ENCODE results near the gene ERI3.
A peak's percentile ranks its signal among the peaks of the same experiment; 100 is the strongest.

Gene ERI3

DNA sequence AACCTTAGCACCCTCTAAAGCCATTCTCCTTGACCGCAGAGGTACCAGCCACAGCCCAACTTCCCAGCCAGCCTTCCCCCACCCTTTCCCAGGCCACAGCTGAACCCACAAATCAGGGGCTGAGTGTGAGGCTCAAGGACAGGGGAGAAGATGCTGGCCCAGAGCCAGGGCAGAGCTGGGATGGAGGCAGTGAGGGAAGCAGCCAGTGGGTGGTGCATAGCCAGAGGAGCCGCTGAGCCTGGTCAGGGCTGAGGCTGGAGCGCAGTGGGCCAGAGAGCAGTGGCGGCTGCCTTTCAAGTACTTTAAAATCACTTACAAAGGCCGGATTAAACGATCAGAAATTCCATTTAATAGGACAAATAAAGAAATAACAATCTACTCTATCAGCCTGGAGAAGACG, 105.5 kb downstream of the ERI3 start:
- no peaks in the 10 kb centered on the region for H3K27me3 ChIP-seq (ENCODE audit: control insufficient read depth, insufficient read depth, low read length)
- H3K27ac ChIP-seq (ENCODE audit: low read length): no peak overlapping the region
- H3K4me1 ChIP-seq (ENCODE audit: control insufficient read depth, insufficient read depth, low read length): no peaks in the 10 kb centered on the region
- no peaks in the 10 kb centered on the region for H3K9me3 ChIP-seq (ENCODE audit: control insufficient read depth, insufficient read depth, low read length)
- H3K4me3 ChIP-seq (ENCODE audit: low read length): no peak overlapping the region
- H3K36me3 ChIP-seq (ENCODE audit: control insufficient read depth, insufficient read depth, low read length): no peaks in the 10 kb centered on the region
- WGBS (ENCODE audit: insufficient coverage, insufficient read length): no CpG with 5 or more reads among the region's 7 CpGs
- no peak for DNase-seq (ENCODE audit: low read depth, low spot score)

GRCh38 chr1:44246806-44247205, 108.3 kb downstream of the ERI3 start:
- H3K4me1 ChIP-seq (ENCODE audit: control insufficient read depth, insufficient read depth, low read length): no peaks in the 10 kb centered on the region
- H3K4me3 ChIP-seq (ENCODE audit: low read length): no peak overlapping the region
- WGBS (ENCODE audit: insufficient coverage, insufficient read length): no CpG with 5 or more reads among the region's 2 CpGs
- H3K27ac ChIP-seq (ENCODE audit: low read length): no peak overlapping the region
- H3K36me3 ChIP-seq (ENCODE audit: control insufficient read depth, insufficient read depth, low read length): no peaks in the 10 kb centered on the region
- no peaks in the 10 kb centered on the region for H3K27me3 ChIP-seq (ENCODE audit: control insufficient read depth, insufficient read depth, low read length)
- no peaks in the 10 kb centered on the region for H3K9me3 ChIP-seq (ENCODE audit: control insufficient read depth, insufficient read depth, low read length)
- no peak for DNase-seq (ENCODE audit: low read depth, low spot score)

GRCh38 chr1:44244986-44245385, 110.1 kb downstream of the ERI3 start:
- Histone ChIP-seq H3K4me1 (ENCODE audit: control insufficient read depth, insufficient read depth, low read length) (peaks cover 1% of the 10 kb centered on the region; the same call in 1 of the 2 replicates), H3K27me3 (ENCODE audit: control insufficient read depth, insufficient read depth, low read length) (no peaks in the 10 kb centered on the region), H3K36me3 (ENCODE audit: control insufficient read depth, insufficient read depth, low read length) (no peaks in the 10 kb centered on the region), H3K4me3 (ENCODE audit: low read length) (no peak overlapping the region), H3K27ac (ENCODE audit: low read length) (no peak overlapping the region), H3K9me3 (ENCODE audit: control insufficient read depth, insufficient read depth, low read length) (no peaks in the 10 kb centered on the region)
- no CpG with 5 or more reads among the region's 9 CpGs for WGBS (ENCODE audit: insufficient coverage, insufficient read length)
- no peak for DNase-seq (ENCODE audit: low read depth, low spot score)

GRCh38 chr1:44243782-44244495, 111.1 kb downstream of the ERI3 start:
- H3K4me1 ChIP-seq (ENCODE audit: control insufficient read depth, insufficient read depth, low read length): peaks cover 6% of the 10 kb centered on the region; the same call in 1 of the 2 replicates
- H3K9me3 ChIP-seq (ENCODE audit: control insufficient read depth, insufficient read depth, low read length): no peaks in the 10 kb centered on the region
- no peak overlapping the region for H3K4me3 ChIP-seq (ENCODE audit: low read length)
- no CpG with 5 or more reads among the region's 7 CpGs for WGBS (ENCODE audit: insufficient coverage, insufficient read length)
- H3K36me3 ChIP-seq (ENCODE audit: control insufficient read depth, insufficient read depth, low read length): no peaks in the 10 kb centered on the region
- H3K27me3 ChIP-seq (ENCODE audit: control insufficient read depth, insufficient read depth, low read length): no peaks in the 10 kb centered on the region
- DNase-seq (ENCODE audit: low read depth, low spot score): no peak
- H3K27ac ChIP-seq (ENCODE audit: low read length): no peak overlapping the region

GRCh38 chr1:44242746-44243145, 112.3 kb downstream of the ERI3 start:
- Histone ChIP-seq H3K4me3 (ENCODE audit: low read length) (no peak overlapping the region), H3K4me1 (ENCODE audit: control insufficient read depth, insufficient read depth, low read length) (peaks cover 9% of the 10 kb centered on the region), H3K27ac (ENCODE audit: low read length) (no peak overlapping the region), H3K36me3 (ENCODE audit: control insufficient read depth, insufficient read depth, low read length) (no peaks in the 10 kb centered on the region), H3K27me3 (ENCODE audit: control insufficient read depth, insufficient read depth, low read length) (no peaks in the 10 kb centered on the region), H3K9me3 (ENCODE audit: control insufficient read depth, insufficient read depth, low read length) (no peaks in the 10 kb centered on the region)
- no peak for DNase-seq (ENCODE audit: low read depth, low spot score)
- no CpG with 5 or more reads among the region's 16 CpGs for WGBS (ENCODE audit: insufficient coverage, insufficient read length)

DNA sequence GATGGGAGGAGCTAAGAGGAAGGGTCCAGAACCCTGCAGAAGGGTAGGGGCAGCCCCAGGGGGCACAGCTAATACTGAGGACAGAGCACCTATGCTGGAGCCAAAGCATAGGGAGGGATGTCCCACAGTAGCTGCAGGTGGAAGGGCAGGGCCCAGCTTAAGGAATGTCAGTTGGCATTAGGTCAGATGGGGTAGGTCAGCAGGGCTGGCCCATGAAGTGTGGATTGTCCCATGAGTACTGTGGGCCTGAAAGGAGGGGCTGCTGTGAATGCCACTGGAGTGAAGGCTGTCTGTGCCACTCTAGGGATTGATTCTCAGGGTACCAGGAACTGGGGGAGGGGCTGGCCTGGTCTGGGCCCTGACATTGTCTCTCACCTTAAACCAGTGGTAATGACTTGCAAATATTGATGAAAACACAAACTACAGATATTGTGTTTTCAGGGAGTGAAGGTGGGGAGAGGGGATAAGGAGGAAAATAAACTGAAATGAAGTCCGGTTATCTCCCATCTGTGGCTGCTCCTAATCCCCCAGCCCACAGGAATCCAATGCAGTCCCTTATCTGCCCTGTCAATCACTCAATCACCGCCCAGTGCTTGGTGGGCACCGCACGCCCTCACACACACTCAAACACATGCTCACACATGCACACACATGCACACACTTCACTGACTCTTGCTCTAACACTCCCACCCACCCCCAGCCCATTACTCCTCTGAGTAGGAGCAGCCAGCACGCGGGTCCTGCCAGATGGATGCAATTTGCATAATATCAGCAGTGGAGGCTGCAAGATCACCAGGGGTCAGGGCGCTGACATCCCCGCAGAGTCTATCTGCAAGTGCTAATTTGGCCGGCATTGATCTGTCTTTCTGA, 114.0 kb downstream of the ERI3 start:
- Histone ChIP-seq H3K27me3 (ENCODE audit: control insufficient read depth, insufficient read depth, low read length) (no peaks in the 10 kb centered on the region), H3K4me1 (ENCODE audit: control insufficient read depth, insufficient read depth, low read length) (peaks cover 9% of the 10 kb centered on the region), H3K9me3 (ENCODE audit: control insufficient read depth, insufficient read depth, low read length) (no peaks in the 10 kb centered on the region), H3K27ac (ENCODE audit: low read length) (no peak overlapping the region), H3K4me3 (ENCODE audit: low read length) (no peak overlapping the region), H3K36me3 (ENCODE audit: control insufficient read depth, insufficient read depth, low read length) (no peaks in the 10 kb centered on the region)
- no peak for DNase-seq (ENCODE audit: low read depth, low spot score)
- no CpG with 5 or more reads among the region's 9 CpGs for WGBS (ENCODE audit: insufficient coverage, insufficient read length)

DNA sequence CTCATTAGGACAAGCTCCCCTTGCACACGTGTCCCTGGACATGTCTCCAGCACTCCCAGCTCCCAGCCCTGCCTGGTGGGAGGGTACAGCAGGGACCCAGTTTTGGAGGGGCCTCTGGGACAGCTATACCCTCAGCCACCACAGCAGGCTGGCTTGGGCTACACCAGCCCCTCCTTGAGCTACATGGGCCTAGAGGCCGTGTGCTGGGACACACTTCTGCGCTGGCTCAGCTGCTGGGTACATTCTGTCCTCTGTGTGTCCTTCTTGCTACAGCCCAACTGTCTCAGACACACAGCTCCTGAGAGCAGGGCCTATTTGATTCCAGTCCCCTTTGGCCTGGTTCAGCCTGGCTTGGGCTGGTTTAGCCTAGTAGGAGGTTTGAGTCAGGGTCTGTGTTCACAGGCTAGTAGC, 115.1 kb downstream of the ERI3 start:
- Histone ChIP-seq H3K4me3 (ENCODE audit: low read length) (no peak overlapping the region), H3K27ac (ENCODE audit: low read length) (no peak overlapping the region), H3K36me3 (ENCODE audit: control insufficient read depth, insufficient read depth, low read length) (no peaks in the 10 kb centered on the region), H3K4me1 (ENCODE audit: control insufficient read depth, insufficient read depth, low read length) (peaks cover 9% of the 10 kb centered on the region), H3K27me3 (ENCODE audit: control insufficient read depth, insufficient read depth, low read length) (no peaks in the 10 kb centered on the region), H3K9me3 (ENCODE audit: control insufficient read depth, insufficient read depth, low read length) (no peaks in the 10 kb centered on the region)
- DNase-seq (ENCODE audit: low read depth, low spot score): no peak
- no CpG with 5 or more reads among the region's 3 CpGs for WGBS (ENCODE audit: insufficient coverage, insufficient read length)

DNA sequence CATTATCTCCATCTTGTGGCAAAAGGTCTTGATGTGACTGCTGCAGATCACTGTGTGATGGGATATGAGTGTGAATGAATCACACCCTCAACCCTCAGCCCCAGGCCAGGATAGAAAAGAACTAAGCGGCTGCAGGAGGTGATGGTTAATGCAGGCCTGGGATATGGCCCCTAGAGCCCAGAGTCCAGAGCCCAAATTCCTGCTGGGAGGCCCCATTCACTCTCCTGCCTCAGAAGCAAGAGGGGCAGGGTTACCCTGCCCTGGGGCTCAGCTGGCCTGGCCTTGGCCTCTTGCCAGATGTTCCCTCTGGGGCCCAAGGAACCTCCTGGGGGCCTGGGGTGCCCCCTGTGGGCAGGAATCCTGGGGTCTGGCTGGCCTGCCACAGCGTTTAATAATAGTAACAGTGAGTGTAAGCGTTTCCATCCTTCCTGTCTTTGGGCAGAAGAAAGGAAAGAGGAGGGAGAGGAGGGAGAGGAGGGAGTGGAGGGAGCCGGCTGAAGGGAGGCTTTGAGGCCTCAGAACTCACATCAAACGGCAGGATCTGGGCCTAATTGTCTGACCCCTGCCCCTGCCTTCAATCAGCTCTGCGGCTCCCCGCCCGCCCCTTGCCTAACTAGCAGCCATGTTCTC, 115.6 kb downstream of the ERI3 start:
- H3K36me3 ChIP-seq (ENCODE audit: control insufficient read depth, insufficient read depth, low read length): no peaks in the 10 kb centered on the region
- no peak overlapping the region for H3K4me3 ChIP-seq (ENCODE audit: low read length)
- H3K27me3 ChIP-seq (ENCODE audit: control insufficient read depth, insufficient read depth, low read length): no peaks in the 10 kb centered on the region
- H3K9me3 ChIP-seq (ENCODE audit: control insufficient read depth, insufficient read depth, low read length): no peaks in the 10 kb centered on the region
- H3K4me1 ChIP-seq (ENCODE audit: control insufficient read depth, insufficient read depth, low read length): peaks cover 9% of the 10 kb centered on the region
- no CpG with 5 or more reads among the region's 8 CpGs for WGBS (ENCODE audit: insufficient coverage, insufficient read length)
- DNase-seq (ENCODE audit: low read depth, low spot score): no peak
- no peak overlapping the region for H3K27ac ChIP-seq (ENCODE audit: low read length)

DNA sequence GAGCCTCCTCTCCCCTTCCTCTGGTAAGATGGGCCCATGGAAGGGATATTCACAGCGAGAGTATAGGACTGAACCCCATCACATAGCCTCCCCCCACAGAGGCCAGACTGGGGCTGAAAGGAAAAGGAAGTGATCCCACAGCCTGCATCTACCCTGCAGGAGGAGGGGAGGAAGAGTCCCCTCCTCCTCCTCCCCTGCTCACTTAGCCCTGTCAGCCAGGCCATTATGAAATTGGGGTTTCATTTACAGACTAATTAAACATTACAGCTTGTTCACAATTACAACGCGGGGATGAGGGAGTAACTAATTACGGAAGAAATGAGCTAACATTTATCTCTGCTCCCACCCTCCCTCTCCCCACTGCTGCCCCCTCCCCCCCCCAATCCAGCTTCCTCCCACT, 116.4 kb downstream of the ERI3 start:
- H3K4me3 ChIP-seq (ENCODE audit: low read length): no peak overlapping the region
- no peak overlapping the region for H3K27ac ChIP-seq (ENCODE audit: low read length)
- WGBS (ENCODE audit: insufficient coverage, insufficient read length): no CpG with 5 or more reads among the region's 4 CpGs
- H3K36me3 ChIP-seq (ENCODE audit: control insufficient read depth, insufficient read depth, low read length): no peaks in the 10 kb centered on the region
- H3K27me3 ChIP-seq (ENCODE audit: control insufficient read depth, insufficient read depth, low read length): no peaks in the 10 kb centered on the region
- peaks cover 9% of the 10 kb centered on the region for H3K4me1 ChIP-seq (ENCODE audit: control insufficient read depth, insufficient read depth, low read length)
- DNase-seq (ENCODE audit: low read depth, low spot score): no peak
- H3K9me3 ChIP-seq (ENCODE audit: control insufficient read depth, insufficient read depth, low read length): no peaks in the 10 kb centered on the region

DNA sequence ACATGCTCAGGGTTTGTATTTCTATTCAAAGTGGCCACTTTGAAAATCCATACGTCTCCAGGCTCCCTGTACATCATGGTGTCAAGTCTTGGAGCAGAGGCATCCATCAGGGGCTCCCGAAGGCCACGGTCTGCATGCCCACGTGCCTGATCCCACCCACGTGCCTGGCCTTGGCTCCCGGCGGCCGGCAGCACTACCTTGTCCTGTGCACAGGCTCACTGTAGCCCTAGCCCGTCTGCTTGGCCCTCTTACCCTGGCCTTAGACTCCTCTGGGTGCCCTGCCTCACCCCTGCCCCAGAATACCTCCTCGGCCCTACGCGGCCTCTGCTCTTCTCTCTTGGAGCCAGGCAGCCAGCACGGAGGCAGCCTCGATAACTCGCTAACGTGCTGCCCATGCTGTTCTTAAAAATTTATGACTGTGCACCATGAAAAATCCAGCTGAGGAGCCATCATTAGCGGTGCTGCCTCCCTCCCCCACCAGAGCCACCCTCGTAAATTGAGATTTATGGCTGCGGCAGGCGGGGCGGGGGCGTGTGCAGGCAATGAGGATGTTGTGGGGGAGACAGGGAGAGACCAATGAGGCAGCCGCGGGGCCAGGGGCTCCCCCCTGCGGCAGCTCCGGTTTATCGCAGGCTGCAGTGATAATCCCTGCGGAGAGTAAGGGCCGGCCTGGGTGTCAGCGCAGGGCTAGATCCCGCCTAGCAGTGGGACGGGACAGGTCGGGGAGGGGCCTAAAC, 117.2 kb downstream of the ERI3 start:
- WGBS (ENCODE audit: insufficient coverage, insufficient read length): no CpG with 5 or more reads among the region's 33 CpGs
- DNase-seq (ENCODE audit: low read depth, low spot score): peak; percentile 64
- Histone ChIP-seq H3K36me3 (ENCODE audit: control insufficient read depth, insufficient read depth, low read length) (no peaks in the 10 kb centered on the region), H3K27me3 (ENCODE audit: control insufficient read depth, insufficient read depth, low read length) (no peaks in the 10 kb centered on the region), H3K4me1 (ENCODE audit: control insufficient read depth, insufficient read depth, low read length) (peaks cover 9% of the 10 kb centered on the region), H3K27ac (ENCODE audit: low read length) (no peak overlapping the region), H3K4me3 (ENCODE audit: low read length) (no peak overlapping the region), H3K9me3 (ENCODE audit: control insufficient read depth, insufficient read depth, low read length) (no peaks in the 10 kb centered on the region)

Measured in iPS DF 6.9 (cell line).